ENCODE data around the gene ARFIP1.

The ARFIP1 gene

GRCh38 chr4:152936446-152937335 lies 156.9 kb downstream of the ARFIP1 start:
- no peak for DNase-seq (ENCODE audit: low read depth)
- TF ChIP-seq CTCF (IDR thresholded peaks at IDR 0.05; ENCODE audit: low read depth, low read length, missing control alignments), result no peak
- peak overlapping the region; percentile 55 for H3K4me3 ChIP-seq (ENCODE audit: low read depth, low read length)

- peak overlapping the region; percentile 55 for H3K4me3 ChIP-seq (ENCODE audit: low read depth, low read length)
- no peak for TF ChIP-seq CTCF (IDR thresholded peaks at IDR 0.05; ENCODE audit: low read depth, low read length, missing control alignments)
- no peak for DNase-seq (ENCODE audit: low read depth)
Observed at GRCh38 chr4:152937336-152938236, 157.8 kb downstream of the ARFIP1 start.

GRCh38 chr4:152938237-152938947 lies 158.6 kb downstream of the ARFIP1 start:
- DNase-seq (ENCODE audit: low read depth), result no peak
- H3K4me3 ChIP-seq (ENCODE audit: low read depth, low read length), result peak overlapping the region; percentile 55; the same call in 1 of the 2 replicates

GRCh38 chr4:152939621-152940020 lies 159.9 kb downstream of the ARFIP1 start:
- TF ChIP-seq CTCF (IDR thresholded peaks at IDR 0.05; ENCODE audit: low read depth, low read length, missing control alignments), result no peak
- no peak overlapping the region for H3K4me3 ChIP-seq (ENCODE audit: low read depth, low read length)
- no peak for DNase-seq (ENCODE audit: low read depth)

More at GRCh38 chr4:152938237-152938947, 158.6 kb downstream of the ARFIP1 start:
- TF ChIP-seq CTCF (IDR thresholded peaks at IDR 0.05; ENCODE audit: low read depth, low read length, missing control alignments), result no peak

GRCh38 chr4:152940461-152940860 lies 160.7 kb downstream of the ARFIP1 start:
- no peak overlapping the region for H3K4me3 ChIP-seq (ENCODE audit: low read depth, low read length)
- no peak for TF ChIP-seq CTCF (IDR thresholded peaks at IDR 0.05; ENCODE audit: low read depth, low read length, missing control alignments)
- DNase-seq (ENCODE audit: low read depth), result no peak

GRCh38 chr4:152941411-152941810 lies 161.7 kb downstream of the ARFIP1 start:
- no peak overlapping the region for H3K4me3 ChIP-seq (ENCODE audit: low read depth, low read length)
- no peak for TF ChIP-seq CTCF (IDR thresholded peaks at IDR 0.05; ENCODE audit: low read depth, low read length, missing control alignments)
- DNase-seq (ENCODE audit: low read depth), result no peak
